HEK293 (cell line): ENCODE data around the gene NOX4.
"Not testable (repeated sequence)": the region's sequence is repeated elsewhere in the genome, so short reads cannot be mapped to it uniquely, and the experiment has no call there.

ENCODE experiments used
- CTCF ChIA-PET: fragments of 350-600 bp; formaldehyde crosslinking; extraction: SDS; loops from one replicate; lab custom pipeline; 2021; ENCODE audit warnings: antibody characterized with exemption; lab: Yijun Ruan, JAX
- POLR2A ChIA-PET: fragments of 300-600 bp; formaldehyde crosslinking; extraction: SDS; loops from one replicate; lab custom pipeline; 2020; ENCODE audit warnings: antibody characterized with exemption, inconsistent platforms; lab: Yijun Ruan, JAX
- H3K27ac ChIP-seq: fragments of 200-500 bp; sonication (Bioruptor generic); 2 replicates; pipeline ENCODE4 v1.5.1; 2014; ENCODE audit warnings: low read depth, low read length, control low read depth, inconsistent platforms; ENCODE audit errors: extremely low read depth
- H3K36me3 ChIP-seq, 2 experiments: fragments of 200-500 bp in 1 of 2; sonication (Bioruptor generic) in 1 of 2; 1 replicate in 1 of 2; 2 replicates in 1 of 2; pipeline ENCODE4 v1.5.1; 2014 to 2017; ENCODE audit warnings: inconsistent platforms in 2 of 2, low read length in 2 of 2; ENCODE audit not compliant: control insufficient read depth in 2 of 2, insufficient read depth in 1 of 2
- H3K4me1 ChIP-seq: fragments of 200-500 bp; sonication (Bioruptor generic); 2 replicates; pipeline ENCODE4 v1.5.1; 2014; ENCODE audit warnings: mild to moderate bottlenecking, low read length, inconsistent platforms; ENCODE audit not compliant: control insufficient read depth, insufficient read depth
- H3K4me3 ChIP-seq: 2 replicates; pipeline ENCODE4 v1.5.1; 2011; ENCODE audit warnings: low read depth, mild to moderate bottlenecking, control low read depth, low read length, moderate library complexity
- H3K9me3 ChIP-seq: fragments of 200-500 bp; sonication (Bioruptor generic); 2 replicates; pipeline ENCODE4 v1.5.1; 2014; ENCODE audit warnings: low read depth, low read length, inconsistent platforms; ENCODE audit not compliant: control insufficient read depth, insufficient read depth
- GLIS2 ChIP-seq: fragments of 450-650 bp; formaldehyde crosslinking; IDR thresholded peaks from 2 replicates; pipeline ENCODE4 v1.5.1; 2016; ENCODE audit warnings: missing biosample characterization, missing genetic modification characterization
- HOXD13 ChIP-seq: sonication (generic); formaldehyde crosslinking; IDR thresholded peaks from 2 replicates; pipeline ENCODE4 v1.8.0; 2022; ENCODE audit warnings: missing genetic modification reagents, borderline replicate concordance
- MZF1 ChIP-seq: fragments of 450-650 bp; formaldehyde crosslinking; IDR thresholded peaks from 2 replicates; pipeline ENCODE4 v1.5.1; 2017; ENCODE audit warnings: missing biosample characterization, missing genetic modification characterization, borderline replicate concordance
- PRDM10 ChIP-seq: fragments of 450-650 bp; formaldehyde crosslinking; IDR thresholded peaks from 2 replicates; pipeline ENCODE4 v1.5.1; 2016; ENCODE audit warnings: missing biosample characterization, missing genetic modification characterization
- SETDB1 ChIP-seq: IDR thresholded peaks from one replicate; pipeline ENCODE4 v1.6.1; 2017; ENCODE audit warnings: mild to moderate bottlenecking, low read length, moderate library complexity, mixed read lengths; ENCODE audit not compliant: insufficient read length
- SP7 ChIP-seq: fragments of 450-650 bp; formaldehyde crosslinking; IDR thresholded peaks from 2 replicates; pipeline ENCODE4 v1.5.1; 2016; ENCODE audit warnings: missing biosample characterization, missing genetic modification characterization
- ZNF133 ChIP-seq: fragments of 450-650 bp; formaldehyde crosslinking; IDR thresholded peaks from 2 replicates; pipeline ENCODE4 v1.5.1; 2016; ENCODE audit warnings: missing biosample characterization, missing genetic modification characterization
- ZNF239 ChIP-seq: fragments of 450-650 bp; formaldehyde crosslinking; IDR thresholded peaks from 2 replicates; pipeline ENCODE4 v1.5.1; 2016; ENCODE audit warnings: missing biosample characterization, missing genetic modification characterization
- ZNF302 ChIP-seq: fragments of 450-650 bp; formaldehyde crosslinking; IDR thresholded peaks from 2 replicates; pipeline ENCODE4 v1.5.1; 2016; ENCODE audit warnings: missing biosample characterization, missing genetic modification characterization, low read depth
- ZNF518A ChIP-seq: fragments of 450-650 bp; formaldehyde crosslinking; conservative IDR thresholded peaks from 2 replicates; pipeline ENCODE4 v1.5.1; 2016; ENCODE audit warnings: low read depth, missing biosample characterization, missing genetic modification characterization
- ZNF626 ChIP-seq: fragments of 450-650 bp; sonication (Bioruptor Pico); formaldehyde crosslinking; IDR thresholded peaks from 2 replicates; pipeline ENCODE4 v1.5.1; 2018; ENCODE audit warnings: missing biosample characterization, missing genetic modification characterization, inconsistent platforms
- ZNF830 ChIP-seq: fragments of 450-650 bp; IDR thresholded peaks from 2 replicates; pipeline ENCODE4 v1.5.0; 2018; ENCODE audit warnings: missing biosample characterization, missing genetic modification characterization, low read depth, mild to moderate bottlenecking, moderate library complexity
- ZSCAN18 ChIP-seq: fragments of 450-650 bp; formaldehyde crosslinking; IDR thresholded peaks from 2 replicates; pipeline ENCODE4 v1.5.1; 2016; ENCODE audit warnings: missing biosample characterization, missing genetic modification characterization

Gene NOX4

GRCh38 chr11:89416961-89417360, 74.2 kb downstream of the NOX4 start:
- no peak overlapping the region for H3K4me3 ChIP-seq
- no peaks in the 10 kb centered on the region for H3K36me3 ChIP-seq
- ChIA-PET POLR2A (no interaction called here), CTCF (no interaction called here)
- no peaks in the 10 kb centered on the region for H3K9me3 ChIP-seq
- no peaks in the 10 kb centered on the region for H3K4me1 ChIP-seq
- TF ChIP-seq ZNF518A (no peak), ZNF626 (no peak), ZNF133 (tag by site-specific recombination) (no peak), ZNF239 (tag by site-specific recombination) (no peak), ZNF830 (no peak), SP7 (tag by site-specific recombination) (no peak), ZSCAN18 (tag by site-specific recombination) (no peak), SETDB1 (no peak), MZF1 (tag by site-specific recombination) (no peak), GLIS2 (tag by site-specific recombination) (no peak), PRDM10 (tag by site-specific recombination) (no peak), ZNF302 (no peak), HOXD13 (CRISPR knock-in tag) (no peak)
- no peak overlapping the region for H3K27ac ChIP-seq

- H3K4me1 ChIP-seq, H3K27ac ChIP-seq, CTCF ChIA-PET, H3K36me3 ChIP-seq, H3K9me3 ChIP-seq, H3K4me3 ChIP-seq, POLR2A ChIA-PET: not testable (repeated sequence)
Observed at GRCh38 chr11:89411112-89411511, 80.1 kb downstream of the NOX4 start.

GRCh38 chr11:89410666-89411065, 80.5 kb downstream of the NOX4 start:
- H3K4me3 ChIP-seq, H3K36me3 ChIP-seq, H3K27ac ChIP-seq, CTCF ChIA-PET, H3K9me3 ChIP-seq, POLR2A ChIA-PET, H3K4me1 ChIP-seq: not testable (repeated sequence)

GRCh38 chr11:89408441-89408840, 82.7 kb downstream of the NOX4 start:
- CTCF ChIA-PET, H3K4me1 ChIP-seq, POLR2A ChIA-PET, H3K36me3 ChIP-seq, H3K27ac ChIP-seq, H3K4me3 ChIP-seq, H3K9me3 ChIP-seq: not testable (repeated sequence)
